Right lung (tissue), 5 donors: ENCODE measurements around the gene BUD13. TPM values are rescaled to one million over a fixed set of nuclear protein-coding genes. Genes with fewer than 3 reads are reported as not detected.

Source experiments
- DNase-seq, 2 donors: peaks; one replicate each; pipeline ENCODE4 v3.0.0-alpha.2; 2013
- polyA plus RNA-seq, 5 donors: library from polyadenylated mRNA; unstranded; fragments of 120-200 nt; gene quantifications; one replicate each; pipeline versions ENCODE4 v1.2.1 to v1.2.3, GENCODE V29; 2013; ENCODE audit warnings: inconsistent platforms in 1 of 5, low replicate concordance in 1 of 5; ENCODE audit not compliant: insufficient read length in 5 of 5, insufficient read depth in 1 of 5

Gene BUD13
- polyA plus RNA-seq, 5 donors: 32.2 to 40.9 (median 35.1) TPM

DNA sequence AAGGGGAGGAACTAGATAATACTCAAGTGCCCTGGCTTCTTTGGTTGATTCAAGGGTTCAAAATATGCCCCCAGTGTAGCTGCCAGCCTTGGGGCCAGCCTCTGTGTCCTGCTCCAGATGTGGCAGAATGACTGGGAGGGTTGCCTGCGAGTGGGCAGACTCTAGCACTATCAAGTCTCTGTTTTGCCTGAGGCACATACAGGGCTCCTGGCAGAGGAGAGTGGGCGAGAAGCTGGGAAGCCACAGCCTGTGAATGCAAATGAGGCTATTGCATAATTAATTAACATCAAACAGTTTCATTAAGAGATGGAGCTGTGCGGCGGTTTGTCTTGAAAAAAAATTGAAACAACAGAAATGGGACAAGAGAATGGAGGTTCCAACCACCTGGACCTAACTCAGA lies 50.8 kb downstream of the BUD13 start:
- DNase-seq: no peak

DNA sequence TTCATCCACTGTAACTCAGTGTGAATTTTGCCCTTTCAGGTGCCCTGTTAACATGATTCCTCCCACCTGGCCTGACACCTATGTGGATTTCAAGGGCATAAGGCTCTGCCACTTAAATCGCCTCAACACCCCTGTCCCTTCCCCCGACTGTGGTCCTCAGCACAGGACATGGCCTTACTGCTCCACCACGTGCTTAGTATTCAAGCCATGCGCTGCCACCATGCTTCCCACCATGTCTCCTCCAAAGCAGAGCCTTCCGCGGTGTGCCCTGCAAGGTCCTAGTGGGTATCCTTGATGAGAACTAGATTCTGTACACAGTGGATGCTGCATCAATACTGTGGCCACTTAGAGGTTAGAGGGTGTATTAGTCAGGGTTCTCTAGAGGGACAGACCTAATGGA lies 51.9 kb downstream of the BUD13 start:
- DNase-seq: no peak

DNA sequence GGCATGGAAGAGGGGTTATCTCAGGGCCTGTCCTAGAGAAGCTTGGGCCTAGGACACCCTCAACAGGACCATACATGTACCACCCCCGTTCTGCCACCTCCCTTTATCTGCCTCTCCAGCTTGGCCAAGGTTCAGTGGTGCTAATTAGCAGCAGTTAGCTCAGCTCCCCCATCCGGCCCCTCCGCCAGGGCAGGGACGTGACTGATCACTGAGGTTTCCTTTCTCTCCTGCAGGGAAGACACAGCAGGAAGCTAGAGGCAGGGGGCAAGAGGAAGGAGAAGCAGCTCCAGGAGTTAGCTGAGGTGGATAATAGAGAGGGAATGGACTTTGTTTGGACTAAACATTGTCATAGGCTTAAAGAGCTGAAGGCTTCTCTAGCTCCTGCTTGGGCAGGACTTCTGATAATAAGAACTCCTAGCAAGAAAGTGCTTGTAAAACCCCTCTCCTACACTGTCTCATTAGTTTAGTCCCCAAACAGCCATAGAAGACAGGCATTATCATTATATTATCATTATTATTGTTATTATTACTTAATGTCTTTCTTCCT lies 53.8 kb downstream of the BUD13 start:
- no peak for DNase-seq

DNA sequence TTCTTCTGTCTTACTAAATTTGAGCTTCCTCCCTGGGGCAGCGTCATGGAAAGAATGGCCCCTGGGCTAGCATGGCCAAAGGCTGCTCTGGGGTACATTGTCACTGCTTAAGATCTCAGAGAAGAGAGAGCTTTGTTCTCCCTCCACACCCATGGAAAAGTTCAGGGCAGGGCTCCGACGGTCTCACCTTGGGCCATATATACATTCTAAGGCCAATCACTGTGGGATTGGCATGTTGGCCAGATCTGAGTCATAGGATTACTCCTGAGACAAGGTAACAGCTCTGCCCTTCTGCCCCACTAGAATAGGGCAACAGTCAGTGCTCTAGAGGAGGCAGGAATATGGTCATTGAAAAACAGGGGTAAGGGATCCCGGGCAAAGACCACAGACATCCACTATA lies 56.2 kb downstream of the BUD13 start:
- DNase-seq: no peak

DNA sequence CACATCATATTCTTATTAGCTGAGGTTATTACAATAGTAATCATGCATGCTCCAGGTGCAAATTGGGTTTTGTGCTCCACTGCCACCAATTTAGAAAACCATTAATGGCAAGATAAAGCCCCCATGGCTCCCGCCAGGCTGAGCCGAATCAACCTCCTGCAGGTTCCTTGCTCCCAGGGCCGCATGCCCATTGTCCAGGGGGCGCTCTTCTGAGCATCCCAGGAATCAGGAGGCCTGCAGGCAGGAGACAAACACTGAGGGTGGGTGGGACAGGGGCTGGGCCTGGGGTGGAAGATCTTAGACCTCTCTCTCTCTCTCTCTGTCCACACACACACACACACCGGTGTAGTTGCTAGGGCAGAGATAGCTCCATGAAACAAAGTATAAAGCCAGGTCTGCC lies 57.4 kb downstream of the BUD13 start:
- DNase-seq: no peak

DNA sequence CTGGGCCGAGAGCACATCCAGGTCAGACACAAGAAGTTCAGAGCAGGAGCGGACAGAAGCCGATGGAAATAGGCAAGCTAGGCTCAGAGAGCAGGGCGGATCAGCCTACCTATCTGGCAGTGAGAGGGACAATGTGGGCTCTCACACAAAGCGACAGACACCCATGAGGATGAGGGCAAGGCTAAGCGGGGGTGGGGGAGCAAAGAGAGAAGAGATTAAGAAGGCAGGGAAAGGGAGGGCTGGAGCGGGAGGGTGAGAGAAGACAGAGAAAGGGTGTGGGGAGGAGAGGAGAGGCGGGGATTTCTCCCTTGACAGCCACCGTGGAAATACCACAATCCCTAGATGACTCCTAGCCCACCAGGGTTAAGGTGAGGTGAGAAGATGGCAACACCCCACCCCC lies 57.9 kb downstream of the BUD13 start:
- DNase-seq: no peak

DNA sequence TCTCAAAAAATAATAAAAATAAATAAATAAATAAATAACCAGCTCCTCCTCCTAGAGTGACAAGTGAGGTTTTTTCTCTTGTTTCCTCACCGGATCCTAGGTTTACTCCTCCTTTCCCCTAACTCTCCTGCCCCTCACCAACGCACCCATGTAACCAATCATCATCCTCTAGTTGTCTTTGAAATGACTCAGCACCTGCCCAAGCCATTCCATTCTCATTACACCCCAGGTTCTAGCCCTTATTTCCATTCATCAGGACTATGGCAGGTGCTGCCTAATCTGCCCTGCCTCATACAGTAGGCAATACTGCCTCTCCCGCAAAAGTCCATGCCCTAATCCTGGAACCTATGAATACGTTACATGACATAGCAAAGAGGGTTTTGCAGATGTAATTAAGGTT lies 60.4 kb downstream of the BUD13 start:
- no peak for DNase-seq

DNA sequence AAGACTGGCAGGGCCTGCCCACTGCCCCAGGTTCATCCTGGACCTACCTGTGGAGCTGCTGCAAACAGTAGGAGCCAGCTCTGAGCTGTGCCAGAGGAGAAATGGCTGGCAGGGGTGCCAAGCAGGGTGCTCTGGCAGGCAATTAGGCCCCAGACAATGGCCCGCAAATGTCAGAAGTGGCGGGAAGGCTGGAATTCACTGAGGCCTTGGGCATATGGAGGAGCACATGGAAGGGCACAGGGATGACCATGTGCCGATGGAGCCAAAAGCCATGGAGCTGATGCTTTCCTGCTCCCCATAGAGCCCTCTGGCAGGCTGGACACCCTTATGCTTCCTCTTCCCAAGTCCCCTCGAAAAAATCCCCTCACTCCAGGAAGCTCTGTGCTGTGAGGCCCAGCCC lies 62.0 kb downstream of the BUD13 start:
- DNase-seq: no peak

DNA sequence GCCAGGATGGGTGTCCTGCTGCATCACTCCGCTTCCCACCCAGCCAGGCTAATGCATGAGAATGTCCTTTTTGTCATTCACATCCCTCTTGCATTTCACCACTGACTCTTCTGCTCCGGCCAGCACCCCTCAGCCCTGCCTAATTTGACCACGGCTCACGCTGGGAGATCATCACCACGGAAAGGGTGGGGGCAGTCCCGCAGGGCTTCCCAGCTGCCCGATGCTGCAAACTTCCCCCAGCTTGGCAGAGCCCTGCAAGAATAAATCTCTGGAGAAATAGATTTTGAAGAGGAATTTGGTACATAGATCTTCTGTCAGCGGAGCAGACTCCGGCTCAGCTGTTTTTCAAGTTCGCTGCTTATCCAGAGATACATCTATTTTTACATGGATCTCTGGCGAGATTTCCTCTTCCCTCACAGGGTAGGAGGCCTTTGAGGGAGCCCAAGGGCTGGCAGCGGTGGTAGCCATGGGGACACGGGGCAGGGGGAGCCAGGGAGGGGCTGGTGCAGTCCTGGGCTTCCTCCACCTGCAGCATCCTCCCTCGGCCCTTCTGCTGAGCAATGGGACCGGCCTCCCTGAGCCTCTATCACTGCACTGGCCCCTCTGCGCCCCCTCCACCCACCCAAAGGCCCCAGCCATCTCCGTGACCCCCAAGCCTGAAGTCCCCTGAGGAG lies 62.6 kb downstream of the BUD13 start:
- DNase-seq: no peak

DNA sequence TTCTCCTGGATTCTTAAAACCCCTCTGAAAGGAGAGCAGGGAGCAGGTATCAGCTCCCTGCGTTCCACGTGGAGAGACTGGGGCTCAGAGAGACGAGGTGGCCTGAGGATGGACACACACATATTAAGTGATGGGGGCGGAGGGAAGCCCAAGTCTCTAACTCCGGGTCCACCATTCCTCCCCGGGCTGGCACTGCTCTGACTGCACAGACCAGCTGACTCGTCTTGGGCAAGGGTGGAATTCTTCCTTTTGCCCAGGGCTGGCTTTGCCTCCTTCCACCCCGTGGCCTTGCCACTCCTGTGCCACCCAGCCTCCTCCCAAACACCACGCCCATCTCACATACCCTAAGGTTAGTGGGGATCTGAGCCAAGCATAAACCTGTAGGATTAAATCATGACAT lies 65.0 kb downstream of the BUD13 start:
- no peak for DNase-seq

DNA sequence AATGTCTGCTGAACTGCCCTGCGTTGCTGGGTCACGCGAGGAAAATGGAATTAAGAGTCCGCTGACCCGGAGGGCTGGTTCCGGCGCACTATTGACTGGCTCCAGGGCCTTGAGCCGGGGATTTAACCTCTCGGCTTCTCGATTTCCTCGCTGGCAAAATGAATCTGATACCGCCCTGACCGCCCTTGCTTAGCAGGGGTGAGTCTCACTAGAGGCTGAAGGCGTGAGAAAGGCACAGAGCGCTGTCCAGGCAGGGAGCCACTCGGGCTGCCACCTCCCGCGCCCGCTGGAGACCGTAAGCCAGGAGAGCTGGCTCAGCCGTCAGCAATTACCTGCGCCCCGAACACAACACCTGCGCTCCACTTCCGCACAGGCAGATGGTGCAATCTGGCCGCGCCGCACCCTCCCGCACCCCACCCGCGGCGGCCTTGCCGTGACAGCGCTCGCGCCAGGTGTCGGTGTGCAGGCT lies 65.6 kb downstream of the BUD13 start:
- DNase-seq: no peak

DNA sequence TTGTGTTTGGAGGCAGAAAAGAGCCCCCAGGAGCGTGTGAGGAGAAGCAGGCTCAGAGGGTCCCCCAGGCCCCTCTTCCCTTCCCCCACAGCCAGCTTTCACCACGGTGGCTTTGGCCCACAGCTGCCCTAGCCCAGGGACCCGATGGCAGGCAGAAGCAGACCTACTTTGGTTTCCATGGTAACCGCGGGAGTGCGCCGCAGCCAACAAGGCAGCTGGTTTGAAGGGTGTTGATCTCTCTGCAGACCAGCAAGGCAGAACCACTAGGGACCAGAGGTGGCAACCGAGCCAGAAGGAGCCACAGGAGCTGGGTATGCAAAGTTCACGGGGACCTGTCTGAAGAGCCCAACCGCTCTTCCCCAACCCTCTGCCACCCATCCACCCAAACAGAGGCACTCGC lies 69.4 kb downstream of the BUD13 start:
- DNase-seq: peak in 1 of 2 donors; percentile 49

DNA sequence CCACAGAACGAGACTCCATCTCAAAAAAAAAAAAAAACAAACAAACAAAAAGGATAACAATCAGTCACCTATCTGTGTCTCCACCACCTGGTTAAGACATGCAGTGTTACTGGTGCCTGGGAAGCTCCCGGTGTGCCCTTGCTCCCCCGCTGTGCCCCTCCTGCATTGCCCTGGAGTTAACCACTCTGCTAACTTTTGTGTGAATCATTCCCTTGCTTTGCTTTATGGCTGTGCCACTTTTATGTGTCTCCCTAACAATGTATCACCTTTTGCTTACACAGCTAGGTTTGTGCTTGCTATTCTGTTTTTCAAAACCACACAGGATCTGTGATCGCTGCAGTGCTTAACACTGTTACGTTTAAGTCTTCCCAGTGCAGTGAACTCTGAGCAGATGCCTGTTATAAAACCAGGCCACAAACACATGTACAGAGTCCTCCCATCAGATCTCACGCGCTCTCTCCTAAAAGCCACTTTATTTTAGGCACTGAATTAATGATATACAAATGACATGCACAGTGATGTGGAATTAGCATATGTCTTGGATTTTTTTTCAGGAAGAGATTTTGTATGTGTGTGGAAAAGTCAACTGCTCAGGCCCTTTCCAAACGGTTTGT lies 69.9 kb downstream of the BUD13 start:
- DNase-seq: no peak

DNA sequence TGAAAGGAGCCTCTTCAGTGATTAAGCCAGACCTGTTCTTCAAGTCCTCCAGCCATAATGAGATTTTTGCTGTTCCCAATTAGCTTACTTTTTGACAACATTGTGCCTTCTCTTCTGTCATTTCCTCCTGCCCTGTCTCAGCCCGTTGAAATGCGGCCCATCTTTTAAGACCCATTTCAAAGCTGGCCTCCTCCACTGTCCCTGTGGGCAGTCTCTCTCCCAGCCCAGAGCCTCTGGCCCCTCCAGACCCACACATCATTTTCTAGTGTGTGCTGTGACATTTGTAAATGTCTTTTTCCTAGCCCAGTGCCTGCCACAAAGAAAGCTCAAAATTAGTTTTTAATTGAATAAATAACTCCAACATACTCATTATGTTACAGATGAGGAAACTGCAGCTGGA lies 70.9 kb downstream of the BUD13 start:
- DNase-seq: no peak

DNA sequence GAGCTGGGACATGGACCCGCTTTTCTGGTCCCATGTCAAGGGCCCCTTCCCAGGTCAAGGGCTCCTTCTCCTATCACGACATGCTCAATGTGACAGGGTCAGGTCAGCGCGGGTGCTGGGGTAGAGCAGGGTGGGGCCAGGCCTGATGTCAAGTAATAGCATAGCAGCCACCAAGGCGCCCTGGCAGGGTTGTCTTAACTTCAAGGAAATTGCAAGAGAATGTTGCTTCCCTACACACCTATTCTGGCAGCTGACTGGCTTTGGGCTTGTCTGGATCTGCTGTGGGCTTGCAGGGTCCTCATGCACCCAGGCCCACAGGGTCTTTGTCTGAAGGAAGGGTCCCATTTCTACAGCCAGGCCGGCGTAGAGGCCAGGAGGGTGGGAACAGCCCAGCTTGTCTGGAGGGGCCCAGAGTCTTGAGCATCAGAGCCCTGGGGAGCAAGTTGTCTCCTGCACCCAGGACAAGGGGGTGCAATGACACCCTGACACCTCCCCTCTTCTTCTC lies 71.4 kb downstream of the BUD13 start:
- no peak for DNase-seq

DNA sequence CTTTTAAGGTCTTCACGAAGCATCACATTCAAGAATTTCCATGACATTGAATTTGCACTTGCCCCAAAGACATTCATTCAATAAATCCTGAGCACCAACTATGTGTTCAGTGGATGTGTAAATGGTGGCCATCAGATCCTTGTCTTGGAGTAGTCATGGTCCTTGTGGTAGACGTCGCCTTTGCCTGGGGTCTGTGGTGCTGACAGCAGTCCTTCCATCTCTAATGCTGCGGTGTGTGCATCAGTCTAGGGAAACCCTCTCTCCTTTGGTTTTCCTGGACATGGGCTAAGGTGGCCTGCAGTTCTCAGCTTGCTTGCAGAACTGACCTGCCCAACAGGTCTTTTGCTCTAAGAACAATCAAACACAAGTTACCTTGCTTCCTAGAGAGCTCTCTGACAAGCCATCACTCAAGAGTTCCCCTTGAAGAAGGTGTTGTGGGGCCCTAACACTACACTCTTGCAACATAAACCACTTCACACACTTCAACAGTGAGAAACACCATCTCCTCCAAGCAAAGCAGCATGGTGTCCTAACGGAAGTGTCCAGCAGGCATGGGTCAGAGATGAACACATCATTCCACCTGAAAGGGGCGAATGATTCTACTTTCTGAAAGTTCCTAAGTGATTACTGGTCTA lies 72.1 kb downstream of the BUD13 start:
- DNase-seq: no peak

Other genes starting within 250 kb of the BUD13 start
- 10 to 100 TPM; 46.1 to 54.3 (median 52.3) TPM for gene ZPR1, start 15.0 kb upstream of the BUD13 start, polyA plus RNA-seq
- under 1 TPM in 1 of 5 donors, not detected in 4; 0.09 TPM for gene APOA5, start 18.9 kb upstream of the BUD13 start, polyA plus RNA-seq
- gene APOA4, start 50.3 kb upstream of the BUD13 start, polyA plus RNA-seq: not detected
- 1 to 10 TPM in 1 of 5 donors, under 1 TPM in 1, not detected in 3; 0.33 to 9.0 TPM for gene APOC3, start 56.9 kb upstream of the BUD13 start, polyA plus RNA-seq
- gene APOA1, start 64.6 kb upstream of the BUD13 start, polyA plus RNA-seq: 10 to 100 TPM in 1 of 5 donors, 1 to 10 TPM in 4; 3.3 to 33.2 (median 4.4) TPM